Hematopoietic multipotent progenitor cell treated with erythropoietin and hydrocortisone succinate and interleukin-3 and kit ligand, for 4 days (in vitro differentiated cells): ENCODE data around the gene CPHXL.

Experiments used
- DNase-seq: peaks from one replicate; pipeline ENCODE4 v3.0.0-alpha.2; 2015

Gene CPHXL

DNA sequence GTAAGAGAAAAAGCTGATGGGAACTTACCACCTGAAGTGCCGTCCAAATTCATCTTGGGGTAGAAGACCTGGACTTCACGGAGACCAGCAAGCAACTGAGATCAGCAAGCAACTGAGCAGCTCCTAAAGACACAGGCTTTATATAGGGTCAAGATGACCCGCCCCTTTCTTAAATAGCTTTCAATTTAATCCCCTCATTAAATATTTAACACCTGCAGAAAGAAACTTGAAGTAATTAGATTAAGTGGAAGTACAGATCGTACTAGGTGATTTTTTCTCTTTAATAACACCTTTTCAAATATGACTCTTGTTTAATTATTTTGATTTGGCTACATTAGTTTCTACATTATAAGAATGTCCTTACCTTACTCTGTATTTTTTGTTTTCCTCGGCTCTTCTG is at the start of gene CPHXL:
TSS of gene CPHXL (minus strand) at position 101 of the 400 bp plus-strand sequence. CDS start at position 53, 48 bp downstream.
- DNase-seq: no peak

DNA sequence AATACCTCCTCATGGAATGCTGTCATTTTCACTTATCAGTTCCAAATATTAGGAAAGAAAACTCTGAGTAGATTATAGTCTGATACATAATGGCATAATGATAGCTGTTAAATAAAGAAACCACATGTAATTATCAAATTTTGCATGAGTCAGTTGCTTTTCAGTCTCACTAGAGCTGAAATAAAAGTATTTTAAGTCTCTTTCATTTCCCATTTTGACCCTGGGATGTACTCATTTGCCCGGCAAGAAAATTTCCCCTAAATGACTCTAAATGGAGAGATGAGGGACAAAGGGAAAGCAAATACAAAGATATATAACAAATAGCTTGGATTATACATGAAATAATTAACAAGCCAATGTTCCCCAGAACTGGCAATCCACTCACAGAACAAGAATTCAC is 47.9 kb upstream of the CPHXL start:
- DNase-seq: no peak

DNA sequence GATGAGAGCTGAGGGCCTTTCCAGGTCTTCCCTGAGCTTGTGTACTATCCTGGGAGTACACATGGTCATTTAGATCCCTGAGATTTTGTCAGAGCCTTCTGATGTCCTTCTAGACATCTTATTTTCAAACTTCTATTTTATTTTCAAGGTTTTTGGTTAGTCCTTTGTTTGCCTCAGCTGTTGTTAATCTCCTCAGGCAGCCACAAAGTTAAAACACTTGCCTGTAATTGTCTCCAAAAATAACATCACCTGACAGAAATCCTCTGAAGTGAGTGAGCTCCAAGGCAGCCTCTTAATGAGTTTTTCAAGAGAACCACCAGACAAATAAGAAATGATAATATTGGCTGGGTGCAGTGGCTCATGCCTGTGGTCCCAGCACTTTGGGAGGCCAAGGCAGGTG is 43.8 kb upstream of the CPHXL start:
- DNase-seq: no peak

DNA sequence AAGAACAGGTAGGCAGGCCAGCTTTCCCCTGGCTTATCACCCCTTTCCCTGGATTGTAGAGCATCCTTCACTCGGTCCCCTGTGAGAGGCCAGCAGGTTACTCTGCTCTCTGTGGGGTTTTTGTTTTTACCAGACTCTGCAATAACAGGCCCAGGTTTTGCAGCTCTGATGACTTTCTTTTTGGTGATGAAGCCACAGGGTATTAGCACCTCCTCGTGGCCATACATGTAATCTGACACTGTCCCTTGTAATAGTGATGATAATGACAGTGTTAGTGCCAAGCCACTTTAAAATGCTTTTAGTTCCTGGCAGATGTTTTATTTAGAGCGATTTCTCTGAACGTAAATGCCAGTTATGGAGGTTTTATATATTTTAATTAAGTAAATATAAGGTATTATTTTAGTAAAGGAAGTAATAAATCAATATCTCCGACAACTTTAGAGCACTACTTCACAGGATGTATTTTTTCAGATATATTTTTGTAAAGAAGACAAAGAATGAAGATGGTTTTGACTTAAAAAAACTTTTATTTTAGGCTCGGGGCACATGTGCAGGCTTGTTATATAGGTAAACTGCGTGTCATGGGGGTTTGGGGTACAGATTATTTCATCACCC is 38.0 kb upstream of the CPHXL start:
- peak; percentile 85 for DNase-seq

DNA sequence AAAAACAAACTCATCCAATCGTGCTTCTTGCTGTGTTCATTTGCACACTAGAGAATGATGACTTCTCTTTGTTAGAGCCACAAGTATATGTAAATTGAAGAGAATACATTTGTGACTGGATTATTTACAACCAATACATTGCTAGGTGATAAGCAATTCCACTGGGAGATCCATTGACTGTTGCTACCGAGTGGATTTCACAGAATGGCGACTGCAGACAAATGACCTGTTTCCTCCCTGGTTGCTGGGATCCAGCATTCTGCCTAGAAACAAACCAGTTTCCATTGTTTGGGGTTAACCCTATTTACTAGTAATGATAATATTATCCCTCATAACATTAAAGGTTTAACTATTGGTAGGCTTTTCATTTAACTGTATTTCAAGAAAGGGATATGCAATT is 36.9 kb upstream of the CPHXL start:
- no peak for DNase-seq

DNA sequence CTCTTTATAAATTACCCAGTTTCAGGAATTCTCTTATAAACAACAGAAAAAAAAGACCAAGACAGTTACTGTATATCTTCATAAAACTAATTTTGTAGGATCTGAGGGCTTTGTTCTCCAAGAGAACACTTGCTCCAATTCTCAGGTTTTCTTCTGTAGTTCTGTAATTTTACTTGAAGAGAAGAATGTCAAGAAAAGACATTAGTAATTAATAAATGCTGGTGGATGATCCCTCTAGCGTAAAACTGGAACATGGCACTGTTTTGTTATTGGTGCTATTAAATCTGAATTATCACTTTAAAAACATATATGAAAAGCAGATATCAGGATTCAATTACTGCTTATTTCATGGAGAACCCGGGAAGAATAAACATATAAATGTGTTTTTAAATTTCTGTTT is 36.5 kb upstream of the CPHXL start:
- no peak for DNase-seq

DNA sequence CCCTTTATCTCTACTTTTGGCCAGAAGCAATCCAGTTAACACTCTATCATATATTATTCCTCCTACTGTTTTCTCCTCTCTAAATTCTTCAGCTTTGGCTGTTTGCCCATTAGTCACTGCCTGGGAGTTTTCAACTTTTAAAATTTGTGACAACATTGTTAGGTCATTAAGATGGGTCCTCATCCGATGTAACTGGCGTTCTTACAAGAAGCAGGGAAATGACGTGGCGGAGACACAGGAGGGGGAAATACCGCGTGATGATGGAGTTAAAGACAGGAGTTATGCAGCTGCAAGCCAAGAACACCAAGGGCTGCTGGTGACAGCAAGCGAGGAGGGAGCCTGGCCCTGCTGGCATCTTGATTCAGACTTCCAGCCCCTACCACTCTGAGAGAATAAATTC is 34.8 kb upstream of the CPHXL start:
- DNase-seq: no peak

DNA sequence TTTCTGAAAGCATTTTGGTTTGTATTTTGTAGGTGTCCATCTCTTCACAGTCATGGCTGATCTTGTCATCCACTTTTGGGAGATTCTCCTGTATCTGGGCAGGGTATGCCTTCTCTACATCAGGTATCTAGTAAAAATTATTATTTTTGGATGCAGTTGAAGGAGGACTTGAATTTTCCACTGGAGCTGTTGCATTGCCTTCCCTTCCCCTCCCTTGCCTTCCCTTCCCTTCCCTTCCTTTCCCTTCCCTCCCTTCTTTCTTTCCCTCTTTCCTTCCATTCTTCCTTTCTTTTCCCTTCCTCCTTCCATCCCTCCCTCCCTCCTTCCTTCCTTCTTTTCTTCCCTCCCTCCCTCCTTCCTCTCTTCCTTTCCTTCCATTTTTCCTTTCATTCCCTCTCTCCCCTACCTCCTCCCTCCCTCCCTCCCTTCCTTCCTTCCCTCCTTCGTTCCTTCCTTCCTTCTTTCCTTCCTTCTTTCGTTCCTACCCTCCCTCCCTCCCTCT is 33.8 kb upstream of the CPHXL start:
- no peak for DNase-seq

DNA sequence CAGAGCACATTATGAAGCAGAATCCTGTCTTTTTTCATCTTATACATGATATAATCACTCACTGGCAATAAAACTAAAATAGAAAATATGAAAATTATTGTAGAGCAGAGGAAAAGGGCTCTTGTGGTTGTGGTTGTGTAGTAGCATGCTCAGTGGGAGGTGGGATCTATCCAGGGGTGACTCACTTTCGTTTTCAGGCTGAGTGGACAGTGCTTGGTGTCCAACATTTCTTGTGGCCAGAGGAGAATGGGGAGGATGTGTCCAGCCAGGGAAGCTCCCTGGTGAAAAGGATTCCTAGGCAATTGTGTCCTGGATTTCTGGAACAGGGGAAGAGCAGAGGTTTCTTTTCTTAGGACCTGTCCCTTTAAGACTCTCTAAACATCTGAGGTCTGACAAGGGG is 31.9 kb upstream of the CPHXL start:
- no peak for DNase-seq

DNA sequence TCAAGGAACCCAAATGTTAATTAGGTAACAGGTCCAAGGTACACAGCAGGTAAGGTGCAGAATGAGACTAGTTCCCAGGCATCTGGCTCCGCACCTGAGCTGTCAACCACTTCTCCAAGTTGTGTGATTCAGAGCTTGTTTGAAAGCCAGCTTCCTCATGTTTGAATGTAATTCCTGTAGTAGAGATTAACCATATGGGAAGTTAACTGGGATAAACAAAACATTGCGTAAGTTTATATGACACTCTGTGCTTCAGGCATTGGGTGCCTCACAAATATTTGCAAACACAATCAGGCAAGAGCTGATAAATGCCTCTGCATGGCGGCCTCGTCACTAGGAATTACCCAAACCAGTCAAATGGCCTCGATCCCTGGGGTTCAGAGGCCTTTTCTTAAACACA is 27.9 kb upstream of the CPHXL start:
- DNase-seq: no peak

DNA sequence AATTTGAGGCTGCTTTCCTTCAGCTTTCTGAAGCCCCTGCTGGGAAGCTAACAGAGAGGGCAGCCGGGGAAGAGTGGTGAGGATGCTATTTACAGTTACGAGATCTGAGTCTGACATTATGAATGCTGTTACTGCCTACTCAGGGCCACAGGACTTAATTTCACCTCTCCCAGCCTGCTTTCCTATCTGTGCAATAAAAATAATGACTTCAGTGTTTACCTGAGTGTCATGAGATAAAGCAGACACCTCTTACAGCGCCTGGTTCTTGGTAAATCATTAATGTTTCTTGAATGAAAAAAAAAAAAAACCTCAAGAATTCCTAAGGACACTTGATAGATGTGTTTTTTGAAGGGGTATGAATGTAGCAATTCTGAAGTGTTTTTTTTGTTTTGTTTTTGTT is 24.2 kb upstream of the CPHXL start:
- no peak for DNase-seq

DNA sequence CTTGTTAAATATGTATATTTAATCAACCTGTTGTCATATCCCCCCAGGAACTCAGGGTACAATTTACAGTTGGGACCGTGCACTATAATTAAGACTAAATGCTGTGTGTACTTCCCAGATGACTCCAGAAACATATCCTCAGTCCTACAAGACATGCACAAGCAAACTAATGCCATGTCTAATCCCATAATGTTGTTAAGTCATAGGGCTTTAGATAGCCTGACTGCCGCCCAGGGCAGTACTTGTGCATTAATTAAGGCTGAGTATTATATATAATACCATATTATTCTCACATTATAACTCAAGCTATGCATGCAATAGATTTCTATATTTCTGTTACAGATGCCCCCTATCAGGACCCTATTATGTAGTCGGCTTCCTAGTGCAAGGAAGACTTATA is 20.1 kb upstream of the CPHXL start:
- no peak for DNase-seq

DNA sequence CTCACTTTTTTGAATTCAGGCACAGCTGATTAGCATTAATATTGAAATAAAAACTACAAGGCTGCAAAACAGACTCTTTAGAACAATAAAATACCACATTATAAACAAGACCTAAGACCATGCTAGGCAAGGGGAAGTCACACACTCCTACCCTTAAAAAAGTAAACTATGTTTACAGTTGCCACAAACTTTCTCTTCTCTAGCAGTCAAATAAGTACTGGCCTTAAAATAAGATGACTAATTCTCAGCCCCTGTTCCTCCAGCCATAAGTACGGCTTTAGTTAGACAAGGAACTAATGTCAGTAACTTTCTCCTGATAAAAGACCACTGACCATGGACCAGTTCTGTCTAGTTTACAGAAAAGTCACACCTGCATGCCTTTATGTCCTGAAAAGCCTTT is 19.5 kb upstream of the CPHXL start:
- no peak for DNase-seq

DNA sequence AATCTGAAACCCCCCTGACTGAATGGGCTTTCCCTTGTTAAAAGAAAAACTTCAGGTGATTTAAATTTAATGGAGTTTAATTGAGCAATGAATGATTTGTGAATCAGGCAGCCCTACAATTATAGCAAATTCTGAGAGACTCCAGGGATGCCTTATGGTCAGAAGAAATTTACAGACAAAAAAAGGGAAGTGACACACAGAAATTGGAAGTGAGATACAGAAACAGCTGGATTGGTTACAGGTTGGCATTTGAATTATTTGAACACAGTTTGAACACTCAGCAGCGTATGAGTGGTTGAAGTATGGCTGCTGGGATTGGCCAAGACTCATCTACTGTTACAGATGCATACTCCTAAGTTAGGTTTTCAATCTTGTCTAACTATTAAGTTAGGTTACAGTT is 19.0 kb upstream of the CPHXL start:
- no peak for DNase-seq

DNA sequence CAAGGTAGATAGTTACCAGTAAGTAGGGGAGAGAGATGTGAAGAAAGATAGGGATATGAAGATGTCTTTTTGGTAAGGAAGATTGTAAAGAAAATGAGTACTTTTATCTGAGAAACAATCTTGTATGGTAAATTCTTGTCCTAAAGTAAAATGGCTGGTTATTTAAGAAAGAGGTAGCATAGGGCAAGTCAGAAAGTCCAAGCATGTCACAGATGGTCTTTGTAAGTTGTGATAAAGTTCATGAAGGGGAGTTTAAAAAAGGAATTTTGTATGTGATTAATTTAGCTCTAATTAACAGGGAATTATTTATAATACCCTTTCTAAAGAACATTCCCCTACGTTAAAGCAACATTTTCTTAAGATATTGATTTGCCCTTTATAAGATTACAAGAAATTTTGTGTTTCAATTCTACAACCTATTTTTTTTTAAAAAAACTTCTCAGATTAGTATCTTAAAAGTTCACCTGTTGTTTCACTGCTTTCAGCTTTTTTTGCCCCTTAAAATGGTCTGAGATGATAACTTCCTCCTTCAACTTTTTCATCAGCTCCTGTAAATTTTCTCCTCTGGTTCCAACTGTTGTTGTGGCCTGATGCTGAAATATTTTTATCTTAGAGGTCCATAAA is 16.2 kb upstream of the CPHXL start:
- DNase-seq: peak; percentile 21

DNA sequence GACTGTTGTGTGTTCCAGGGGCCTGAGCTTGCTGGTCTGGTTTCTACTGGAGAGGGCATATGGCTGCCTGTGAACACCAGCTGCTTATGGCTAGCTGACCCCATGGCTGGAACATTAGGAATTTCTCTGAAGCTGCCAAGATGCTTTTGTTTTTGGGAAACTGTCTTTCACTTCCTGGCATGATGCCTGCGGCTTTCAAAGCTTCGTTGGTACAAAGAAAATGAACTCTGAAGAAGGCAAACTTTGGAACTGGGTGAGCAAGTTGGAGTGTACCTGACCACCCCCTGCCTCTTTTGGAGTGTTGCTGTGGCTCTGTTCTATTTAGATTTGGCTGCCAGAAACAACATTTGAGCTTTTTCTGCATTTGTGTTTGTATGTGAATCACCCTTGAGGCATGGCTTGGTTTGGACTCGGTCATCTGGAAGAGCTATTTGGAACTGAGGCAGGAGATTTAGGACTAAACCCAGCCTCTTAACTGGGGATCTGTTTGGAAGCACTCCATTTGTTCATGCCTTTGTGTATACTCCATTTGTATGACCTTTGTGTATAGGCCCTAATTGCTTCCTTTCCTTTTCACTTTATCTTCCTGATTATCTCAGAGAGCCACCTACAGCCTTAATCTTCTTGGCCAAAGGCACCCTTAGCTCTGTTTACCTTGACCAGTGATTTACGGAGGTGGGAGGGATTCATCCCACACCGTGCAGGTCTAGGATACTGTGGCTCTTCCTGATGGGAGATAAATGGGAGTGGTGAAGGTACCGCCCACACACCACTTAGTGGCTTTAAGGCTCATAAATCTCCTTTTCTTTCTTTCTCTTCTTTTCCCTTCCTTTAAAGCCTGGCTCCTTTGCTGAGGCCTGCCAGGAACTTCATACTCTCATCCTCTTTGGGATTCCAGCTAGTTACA is 7.3 kb upstream of the CPHXL start:
- DNase-seq: no peak

DNA sequence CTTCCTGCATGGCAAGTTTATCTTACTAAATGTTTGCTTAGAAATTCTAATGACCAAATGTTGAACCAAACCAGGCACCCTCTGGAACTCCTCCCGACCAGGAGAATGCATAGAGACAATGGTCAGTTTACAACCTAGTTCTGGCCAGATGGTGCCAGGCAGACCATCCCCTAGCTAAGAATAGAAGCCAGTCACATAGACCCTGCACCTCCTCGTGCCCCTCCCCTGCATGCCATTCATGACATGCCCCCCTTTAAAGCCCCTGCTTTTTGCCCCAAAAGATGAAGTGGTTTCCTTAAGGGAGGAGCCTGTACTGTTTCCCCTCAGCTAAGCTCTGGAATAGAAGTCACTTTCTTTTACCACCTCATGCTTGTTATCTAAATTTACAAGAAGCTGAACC is 6.6 kb upstream of the CPHXL start:
- DNase-seq: no peak

DNA sequence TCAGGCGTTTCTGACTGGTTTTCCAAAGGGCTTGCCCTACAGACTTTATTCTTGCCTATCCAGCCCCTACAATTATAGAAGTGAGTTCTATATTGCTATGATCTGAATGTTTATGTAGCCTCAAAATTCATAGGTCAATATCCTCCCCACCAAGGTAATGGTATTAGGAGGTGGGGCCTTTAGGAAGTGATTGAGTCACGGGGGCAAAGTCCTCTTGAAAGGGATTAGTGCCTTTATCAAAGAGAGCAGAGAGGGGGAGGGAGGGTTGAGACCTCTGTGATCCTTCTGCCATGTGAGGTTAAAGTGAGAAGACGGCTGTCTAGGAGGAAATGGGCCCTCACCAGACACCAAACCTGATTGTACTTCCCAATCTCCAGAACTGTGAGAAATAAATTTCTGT is 931 bp upstream of the CPHXL start:
- no peak for DNase-seq

DNA sequence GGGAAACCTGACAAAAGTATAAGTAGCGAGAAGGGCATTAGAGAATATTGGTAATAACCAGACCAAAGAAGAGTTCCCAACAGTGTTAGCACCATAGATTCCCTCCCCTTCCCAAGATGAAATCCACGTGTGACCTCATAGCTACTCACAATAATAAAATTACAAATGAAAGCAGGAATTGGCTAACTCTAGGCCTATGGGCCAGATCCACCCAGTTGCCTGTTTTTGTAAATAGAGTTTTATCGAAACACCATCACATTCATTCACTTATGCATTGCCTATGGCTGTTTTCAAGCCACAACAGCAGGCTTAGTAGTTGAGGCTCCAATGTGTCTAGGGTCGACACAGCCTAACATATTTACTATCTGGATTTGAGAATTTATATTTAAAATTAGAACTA is 7.8 kb downstream of the CPHXL start:
- DNase-seq: no peak

DNA sequence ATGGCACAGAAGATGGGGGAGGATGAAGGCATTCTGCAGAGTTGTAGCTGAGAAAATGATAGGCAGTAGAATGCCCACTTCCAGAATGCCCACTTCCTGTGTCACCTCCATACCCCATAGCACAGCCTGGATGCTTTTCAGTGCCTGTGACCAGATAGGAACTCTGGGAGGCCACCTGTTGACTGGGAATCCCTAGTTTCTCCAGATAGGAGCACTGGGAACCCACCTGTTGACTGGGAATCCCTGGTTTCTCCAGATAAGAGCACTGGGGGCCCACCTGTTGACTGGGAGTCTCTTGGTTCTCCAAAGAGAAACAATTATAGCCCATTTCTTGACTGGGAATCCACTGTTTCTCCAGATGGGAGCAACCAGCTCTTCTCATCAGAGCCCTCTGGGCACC is 11.6 kb downstream of the CPHXL start:
- no peak for DNase-seq

DNA sequence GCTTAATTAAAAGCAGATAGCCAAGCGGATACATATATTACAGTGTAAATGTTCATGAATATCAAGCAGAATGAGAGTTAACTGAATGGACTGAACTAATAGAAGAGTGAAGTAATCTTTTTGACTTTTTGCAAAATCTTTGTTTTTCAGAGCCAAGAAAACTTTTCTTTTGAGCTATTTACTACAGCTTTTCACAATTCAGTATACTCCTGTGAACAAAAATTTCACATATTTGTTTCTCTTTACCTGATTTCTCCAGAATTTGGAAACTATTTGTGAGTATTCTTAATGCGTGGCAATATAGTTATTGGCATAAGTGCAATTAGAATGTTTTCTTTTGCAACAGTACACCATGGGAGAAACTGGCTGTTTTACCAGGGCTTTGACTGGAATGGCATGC is 15.9 kb downstream of the CPHXL start:
- DNase-seq: peak; percentile 3

DNA sequence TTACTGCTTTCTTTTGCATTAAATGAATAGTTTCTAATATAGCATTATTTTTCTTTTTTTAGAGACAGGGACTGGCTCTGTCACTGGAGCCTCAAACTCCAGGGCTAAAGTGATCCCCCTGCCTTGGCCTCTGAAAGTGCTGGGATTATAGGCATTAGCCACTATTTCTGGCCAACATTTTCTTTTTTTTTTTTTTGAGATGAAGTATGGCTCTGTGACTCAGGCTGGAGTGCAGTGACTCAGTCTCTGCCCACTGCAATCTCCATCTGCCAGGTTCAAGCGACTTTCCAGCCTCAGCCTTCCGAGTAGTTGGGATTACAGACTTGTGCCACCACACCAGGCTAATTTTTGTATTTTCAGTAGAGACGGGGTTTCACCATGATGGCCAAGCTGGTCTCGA is 23.0 kb downstream of the CPHXL start:
- DNase-seq: no peak

DNA sequence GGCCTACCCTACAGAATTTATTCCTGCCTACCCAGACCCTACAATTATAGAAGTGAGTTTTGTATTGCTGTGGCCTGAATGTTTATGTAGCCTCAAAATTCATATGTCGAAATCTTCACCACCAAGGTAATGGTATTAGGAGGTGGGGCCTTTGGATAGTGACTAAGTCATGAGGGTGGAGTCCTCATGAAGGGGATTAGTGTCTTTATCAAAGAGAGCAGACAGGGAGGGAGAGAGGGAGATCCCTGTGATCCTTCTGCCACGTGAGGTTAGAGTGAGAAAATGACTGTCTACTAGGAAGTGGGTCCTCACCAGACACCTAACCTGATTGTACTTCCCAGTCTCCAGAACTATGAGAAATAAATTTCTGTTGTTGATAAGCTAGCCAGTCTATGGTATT is 24.0 kb downstream of the CPHXL start:
- peak; percentile 44 for DNase-seq

DNA sequence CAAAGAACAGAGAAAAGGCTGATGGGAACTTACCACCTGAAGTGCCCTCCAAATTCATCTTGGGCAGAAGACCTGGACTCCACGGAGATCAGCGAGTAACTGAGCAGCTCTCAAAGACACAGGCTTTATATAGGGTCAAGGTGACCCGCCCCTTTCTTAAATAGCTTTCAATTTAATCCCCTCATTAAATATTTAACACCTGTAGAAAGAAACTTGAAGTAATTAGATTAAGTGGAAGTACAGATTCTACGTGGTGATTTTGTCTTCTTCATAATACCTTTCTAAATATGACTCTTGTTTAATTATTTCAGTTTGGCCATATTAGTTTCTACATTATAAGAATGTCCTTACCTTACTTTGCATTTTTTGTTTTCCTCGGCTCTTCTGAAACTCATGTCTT is 24.9 kb downstream of the CPHXL start, which contains the start of gene DUXB:
TSS of gene DUXB (minus strand) at position 101 of the 400 bp plus-strand sequence. CDS start at position 58, 43 bp downstream.
- DNase-seq: no peak
